WTC11 (cell line): ENCODE results near the gene NMRAL1. TPM values are rescaled to one million over a fixed set of nuclear protein-coding genes. Genes with fewer than 3 reads are reported as not detected.

ENCODE experiments used
- ATAC-seq: fragments of 200-7000 bp; cut with Tn5 transposase; 2 replicates; pipeline ENCODE4 v1.10.0; 2021; ENCODE audit warnings: mild to moderate bottlenecking, moderate library complexity
- CTCF ChIA-PET: fragments of 300-600 bp; sonication (Branson Sonifier 250); formaldehyde crosslinking; loops from one replicate; lab custom pipeline; 2021; ENCODE audit warnings: antibody characterized with exemption; lab: Charles Lee
- POLR2A ChIA-PET: fragments of 350-600 bp; sonication (Branson Sonifier 250); formaldehyde crosslinking; loops from one replicate; lab custom pipeline; 2021; ENCODE audit warnings: antibody characterized with exemption; lab: Charles Lee
- DNase-seq: peaks from one replicate; pipeline ENCODE4 v3.0.0; 2021; ENCODE audit warnings: low spot score
- H3K27ac Mint-ChIP-seq: 2 replicates; pipeline ENCODE4 v1.8.0; 2021; ENCODE audit warnings: mixed read lengths
- H3K27me3 Mint-ChIP-seq: 2 replicates; pipeline ENCODE4 v1.8.0; 2021; ENCODE audit warnings: low read depth, mild to moderate bottlenecking, moderate library complexity, mixed read lengths
- H3K36me3 Mint-ChIP-seq: 2 replicates; pipeline ENCODE4 v1.8.0; 2021; ENCODE audit warnings: mixed read lengths
- H3K4me1 Mint-ChIP-seq: 2 replicates; pipeline ENCODE4 v1.8.0; 2022; ENCODE audit warnings: mixed read lengths
- H3K4me3 Mint-ChIP-seq: 2 replicates; pipeline ENCODE4 v1.8.0; 2021; ENCODE audit warnings: mild to moderate bottlenecking, moderate library complexity, mixed read lengths
- H3K9me3 Mint-ChIP-seq: 2 replicates; pipeline ENCODE4 v1.8.0; 2021; ENCODE audit warnings: mixed read lengths
- AFF4 ChIP-seq: sonication (generic); formaldehyde crosslinking; IDR thresholded peaks from 2 replicates; pipeline ENCODE4 v1.8.1; 2023; ENCODE audit warnings: mild to moderate bottlenecking, missing genetic modification reagents, borderline replicate concordance
- AR ChIP-seq: fragments of 250-450 bp; sonication (Bioruptor Pico); IDR thresholded peaks from 2 replicates; pipeline ENCODE4 v1.9.0; 2021; ENCODE audit warnings: mild to moderate bottlenecking
- ATF1 ChIP-seq: sonication (generic); formaldehyde crosslinking; IDR thresholded peaks from 2 replicates; pipeline ENCODE4 v1.8.1; 2023; ENCODE audit warnings: mild to moderate bottlenecking, moderate library complexity, missing genetic modification reagents
- CBFB ChIP-seq: sonication (generic); formaldehyde crosslinking; IDR thresholded peaks from 2 replicates; pipeline ENCODE4 v1.8.1; 2022; ENCODE audit warnings: mild to moderate bottlenecking, low read depth, missing genetic modification reagents
- GRHL2 ChIP-seq: fragments of 250-450 bp; sonication (Bioruptor Pico); IDR thresholded peaks from 2 replicates; pipeline ENCODE4 v1.8.0; 2022; ENCODE audit warnings: mild to moderate bottlenecking, moderate library complexity; ENCODE audit not compliant: insufficient replicate concordance, severe bottlenecking
- JUN ChIP-seq: sonication (generic); formaldehyde crosslinking; IDR thresholded peaks from 2 replicates; pipeline ENCODE4 v1.8.0; 2023; ENCODE audit warnings: mild to moderate bottlenecking, missing genetic modification reagents
- MXD4 ChIP-seq: fragments of 250-450 bp; sonication (Bioruptor Pico); IDR thresholded peaks from 2 replicates; pipeline ENCODE4 v1.8.0; 2021; ENCODE audit warnings: mild to moderate bottlenecking, moderate library complexity, borderline replicate concordance
- NR1H2 ChIP-seq: sonication (generic); formaldehyde crosslinking; IDR thresholded peaks from 2 replicates; pipeline ENCODE4 v1.9.0; 2021; ENCODE audit warnings: mild to moderate bottlenecking, moderate library complexity, missing genetic modification reagents
- TCF7 ChIP-seq: sonication (generic); formaldehyde crosslinking; IDR thresholded peaks from 2 replicates; pipeline ENCODE4 v1.8.0; 2022; ENCODE audit warnings: mild to moderate bottlenecking, low read depth, missing genetic modification reagents, moderate library complexity
- ZNF121 ChIP-seq: sonication (generic); formaldehyde crosslinking; IDR thresholded peaks from 2 replicates; pipeline ENCODE4 v1.8.0; 2023; ENCODE audit warnings: missing genetic modification reagents
- ZNF416 ChIP-seq: fragments of 250-450 bp; sonication (Bioruptor Pico); IDR thresholded peaks from 2 replicates; pipeline ENCODE4 v1.9.0; 2021; ENCODE audit warnings: mild to moderate bottlenecking, inconsistent platforms
- ZNF423 ChIP-seq: fragments of 250-450 bp; sonication (Bioruptor Pico); IDR thresholded peaks from 2 replicates; pipeline ENCODE4 v2.1.2; 2022; ENCODE audit warnings: mild to moderate bottlenecking, moderate library complexity
- ZNF425 ChIP-seq: fragments of 250-450 bp; sonication (Bioruptor Pico); conservative IDR thresholded peaks from 2 replicates; pipeline ENCODE4 v1.9.0; 2021; ENCODE audit warnings: mild to moderate bottlenecking
- total RNA-seq: library from RNA; stranded (reverse); gene quantifications from 3 replicates; pipeline ENCODE4 v1.2.3, GENCODE V29; 2021
- TF ChIP-seq, protein P1 (sequence below): sonication (generic); formaldehyde crosslinking; IDR thresholded peaks from 2 replicates; pipeline ENCODE4 v1.8.0; 2023; ENCODE audit warnings: missing genetic modification reagents, mild to moderate bottlenecking, borderline replicate concordance
- TF ChIP-seq, protein P2 (sequence below): sonication (generic); formaldehyde crosslinking; IDR thresholded peaks from 2 replicates; pipeline ENCODE4 v1.8.0; 2023; ENCODE audit warnings: missing genetic modification reagents

Gene NMRAL1
- total RNA-seq, 1 experiment from 2014 or later, result 68.1 TPM

DNA sequence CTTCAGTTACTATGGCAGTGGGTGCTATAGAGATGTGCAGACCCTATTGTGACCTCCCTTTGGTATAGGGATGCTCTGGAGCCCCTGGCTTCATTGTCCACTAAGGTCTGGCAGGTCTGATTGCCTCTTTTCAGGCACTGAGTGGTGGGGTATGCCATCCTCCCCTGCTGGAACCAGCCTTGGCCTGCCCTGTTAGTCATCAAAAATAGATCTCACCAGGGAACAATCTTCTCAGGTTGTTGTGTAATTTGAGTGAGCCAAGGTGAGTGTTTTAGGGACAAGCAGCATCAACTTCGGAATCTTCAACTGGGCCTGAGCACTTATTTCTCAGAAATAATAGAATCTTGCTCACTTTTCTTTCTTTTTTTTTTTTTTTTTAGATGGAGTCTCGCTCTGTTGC lies 21.3 kb upstream of the NMRAL1 start (continued):
- TF ChIP-seq MXD4 (CRISPR knock-in tag), result no peak

DNA sequence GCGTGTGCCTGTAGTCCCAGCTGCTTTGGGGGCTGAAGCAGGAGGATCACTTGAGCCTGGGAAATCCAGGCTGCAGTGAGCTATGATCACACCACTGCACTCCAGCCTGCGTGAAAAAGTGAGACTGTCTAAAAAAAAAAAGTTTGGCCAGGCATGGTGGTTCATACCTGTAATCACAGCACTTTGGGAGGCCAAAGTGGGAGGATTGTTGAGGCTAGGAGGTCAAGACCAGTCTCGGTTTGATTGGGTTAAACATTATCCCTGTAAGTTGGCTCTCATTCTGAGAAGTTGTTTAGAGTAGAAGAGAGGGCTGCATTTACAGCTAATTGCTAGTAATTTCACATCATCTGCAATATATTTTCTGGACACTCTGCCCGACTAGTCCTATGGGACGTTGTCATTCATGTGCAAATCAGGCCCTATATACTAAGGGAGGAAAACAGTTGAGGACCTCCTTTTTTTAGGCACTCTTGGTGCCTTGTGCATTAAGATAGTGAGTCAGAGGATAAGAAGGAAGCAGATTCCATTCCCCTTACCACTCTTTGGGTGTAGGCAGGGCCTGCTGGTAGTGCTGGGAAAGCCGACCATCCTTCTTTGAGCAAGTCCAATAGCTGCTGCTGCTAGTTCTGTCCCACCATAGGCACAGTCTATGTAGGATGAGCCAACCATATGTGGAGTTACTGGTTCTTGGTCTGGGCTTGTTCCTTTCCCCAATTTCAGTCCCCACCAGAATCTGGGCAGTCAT lies 20.5 kb upstream of the NMRAL1 start:
- no peak overlapping the region for H3K4me3 Mint-ChIP-seq
- peaks cover 18% of the 10 kb centered on the region for H3K4me1 Mint-ChIP-seq
- peak overlapping the region; percentile 23; the same call in 1 of the 2 replicates for H3K27ac Mint-ChIP-seq
- H3K27me3 Mint-ChIP-seq, result no peaks in the 10 kb centered on the region
- DNase-seq, result no peak
- ChIA-PET POLR2A (interaction anchor here (0.7 kb wide), 1 partner anchor 19 kb away, joined by 5 read pairs; the partner anchor contains the start of gene HMOX2), CTCF (interaction anchor here (0.7 to 0.9 kb wide), 2 partner anchors 14 to 18 kb away, joined by 3 to 4 read pairs; partner anchors contain the start of gene HMOX2)
- H3K36me3 Mint-ChIP-seq, result no peaks in the 10 kb centered on the region
- TF ChIP-seq AR (CRISPR knock-in tag) (no peak), ZNF423 (CRISPR knock-in tag) (no peak), ATF1 (CRISPR knock-in tag) (no peak), NR1H2 (CRISPR knock-in tag) (no peak), ZNF425 (CRISPR knock-in tag) (no peak), JUN (no peak), TCF7 (CRISPR knock-in tag) (no peak), GRHL2 (CRISPR knock-in tag) (no peak), AFF4 (CRISPR knock-in tag) (no peak), ZNF121 (CRISPR knock-in tag) (no peak), CBFB (CRISPR knock-in tag) (no peak), ZNF416 (CRISPR knock-in tag) (no peak)
- TF ChIP-seq, protein P1, sequence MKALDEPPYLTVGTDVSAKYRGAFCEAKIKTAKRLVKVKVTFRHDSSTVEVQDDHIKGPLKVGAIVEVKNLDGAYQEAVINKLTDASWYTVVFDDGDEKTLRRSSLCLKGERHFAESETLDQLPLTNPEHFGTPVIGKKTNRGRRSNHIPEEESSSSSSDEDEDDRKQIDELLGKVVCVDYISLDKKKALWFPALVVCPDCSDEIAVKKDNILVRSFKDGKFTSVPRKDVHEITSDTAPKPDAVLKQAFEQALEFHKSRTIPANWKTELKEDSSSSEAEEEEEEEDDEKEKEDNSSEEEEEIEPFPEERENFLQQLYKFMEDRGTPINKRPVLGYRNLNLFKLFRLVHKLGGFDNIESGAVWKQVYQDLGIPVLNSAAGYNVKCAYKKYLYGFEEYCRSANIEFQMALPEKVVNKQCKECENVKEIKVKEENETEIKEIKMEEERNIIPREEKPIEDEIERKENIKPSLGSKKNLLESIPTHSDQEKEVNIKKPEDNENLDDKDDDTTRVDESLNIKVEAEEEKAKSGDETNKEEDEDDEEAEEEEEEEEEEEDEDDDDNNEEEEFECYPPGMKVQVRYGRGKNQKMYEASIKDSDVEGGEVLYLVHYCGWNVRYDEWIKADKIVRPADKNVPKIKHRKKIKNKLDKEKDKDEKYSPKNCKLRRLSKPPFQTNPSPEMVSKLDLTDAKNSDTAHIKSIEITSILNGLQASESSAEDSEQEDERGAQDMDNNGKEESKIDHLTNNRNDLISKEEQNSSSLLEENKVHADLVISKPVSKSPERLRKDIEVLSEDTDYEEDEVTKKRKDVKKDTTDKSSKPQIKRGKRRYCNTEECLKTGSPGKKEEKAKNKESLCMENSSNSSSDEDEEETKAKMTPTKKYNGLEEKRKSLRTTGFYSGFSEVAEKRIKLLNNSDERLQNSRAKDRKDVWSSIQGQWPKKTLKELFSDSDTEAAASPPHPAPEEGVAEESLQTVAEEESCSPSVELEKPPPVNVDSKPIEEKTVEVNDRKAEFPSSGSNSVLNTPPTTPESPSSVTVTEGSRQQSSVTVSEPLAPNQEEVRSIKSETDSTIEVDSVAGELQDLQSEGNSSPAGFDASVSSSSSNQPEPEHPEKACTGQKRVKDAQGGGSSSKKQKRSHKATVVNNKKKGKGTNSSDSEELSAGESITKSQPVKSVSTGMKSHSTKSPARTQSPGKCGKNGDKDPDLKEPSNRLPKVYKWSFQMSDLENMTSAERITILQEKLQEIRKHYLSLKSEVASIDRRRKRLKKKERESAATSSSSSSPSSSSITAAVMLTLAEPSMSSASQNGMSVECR (CRISPR knock-in tag), result no peak
- TF ChIP-seq, protein P2, sequence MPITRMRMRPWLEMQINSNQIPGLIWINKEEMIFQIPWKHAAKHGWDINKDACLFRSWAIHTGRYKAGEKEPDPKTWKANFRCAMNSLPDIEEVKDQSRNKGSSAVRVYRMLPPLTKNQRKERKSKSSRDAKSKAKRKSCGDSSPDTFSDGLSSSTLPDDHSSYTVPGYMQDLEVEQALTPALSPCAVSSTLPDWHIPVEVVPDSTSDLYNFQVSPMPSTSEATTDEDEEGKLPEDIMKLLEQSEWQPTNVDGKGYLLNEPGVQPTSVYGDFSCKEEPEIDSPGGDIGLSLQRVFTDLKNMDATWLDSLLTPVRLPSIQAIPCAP (CRISPR knock-in tag), result no peak
- H3K9me3 Mint-ChIP-seq, result no peaks in the 10 kb centered on the region
- no peak for ATAC-seq
